ENCODE measurements around the gene SMARCA4.

SMARCA4 gene

DNA sequence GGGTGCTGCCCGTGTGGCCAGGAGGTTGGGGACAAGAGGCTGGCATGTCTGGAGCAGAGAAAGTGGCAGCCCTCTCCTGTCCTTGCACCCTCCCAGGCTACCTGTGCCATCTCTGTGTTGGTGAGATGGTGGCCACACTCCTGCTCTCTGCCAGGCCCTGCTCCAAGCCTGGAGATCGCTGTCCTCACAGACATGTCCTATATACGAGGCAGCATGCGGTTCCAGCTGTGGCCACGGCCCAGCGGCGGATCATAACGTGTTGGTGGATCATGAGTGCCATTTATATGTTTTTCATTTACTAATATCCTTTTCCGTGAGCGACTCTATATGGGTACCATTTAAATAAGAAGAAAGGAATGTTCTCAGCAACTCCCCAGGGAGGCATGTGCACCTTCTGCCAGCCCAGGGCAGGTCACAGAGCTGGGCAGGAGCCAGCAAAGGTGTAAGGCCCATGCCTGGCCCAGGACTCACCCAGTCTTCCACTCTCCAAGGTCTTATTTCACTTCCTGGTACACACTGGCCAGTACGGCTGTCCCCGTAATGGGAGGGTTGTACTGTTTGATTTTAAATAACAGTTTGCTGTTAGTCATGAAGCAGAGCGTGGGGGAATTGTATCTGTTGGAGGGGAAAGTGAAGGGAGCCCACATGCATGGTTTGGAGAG lies 81.3 kb downstream of the SMARCA4 start:
- Mint-ChIP-seq H3K4me3 (no peak overlapping the region), H3K4me1 (ENCODE audit: low read depth) (peaks cover 5% of the 10 kb centered on the region), H3K9me3 (ENCODE audit: low read depth) (no peaks in the 10 kb centered on the region), H3K36me3 (peaks cover 5% of the 10 kb centered on the region), H3K27ac (no peak overlapping the region), H3K27me3 (no peaks in the 10 kb centered on the region)

DNA sequence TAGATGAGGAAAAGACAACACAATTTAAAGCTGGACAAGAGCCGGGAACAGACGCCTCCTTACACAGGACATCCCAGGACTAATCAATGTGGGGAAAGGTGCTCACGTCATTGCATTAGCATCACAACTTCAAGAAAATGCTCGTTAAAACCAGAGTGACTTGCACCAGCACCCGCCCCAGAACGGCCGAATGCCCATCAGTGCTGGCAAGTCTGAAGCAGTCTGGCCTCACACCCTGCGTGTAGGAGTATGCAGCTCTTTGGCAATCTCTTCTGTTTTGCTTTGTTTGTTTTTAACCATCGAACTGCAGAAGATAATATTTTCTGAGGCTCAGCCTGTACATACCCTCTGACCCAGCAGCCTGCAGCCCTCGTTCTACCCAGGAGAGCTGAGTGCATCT lies 83.6 kb downstream of the SMARCA4 start:
- Mint-ChIP-seq H3K9me3 (ENCODE audit: low read depth) (no peaks in the 10 kb centered on the region), H3K4me3 (no peak overlapping the region), H3K4me1 (ENCODE audit: low read depth) (peaks cover 19% of the 10 kb centered on the region), H3K27me3 (no peaks in the 10 kb centered on the region), H3K36me3 (peaks cover 5% of the 10 kb centered on the region), H3K27ac (no peak overlapping the region)

GRCh38 chr19:11045536-11045935 lies 84.7 kb downstream of the SMARCA4 start:
- Mint-ChIP-seq H3K27ac (no peak overlapping the region), H3K9me3 (ENCODE audit: low read depth) (no peaks in the 10 kb centered on the region), H3K4me3 (no peak overlapping the region), H3K27me3 (no peaks in the 10 kb centered on the region), H3K36me3 (peaks cover 5% of the 10 kb centered on the region), H3K4me1 (ENCODE audit: low read depth) (peaks cover 29% of the 10 kb centered on the region)

- peaks cover 5% of the 10 kb centered on the region for H3K36me3 Mint-ChIP-seq
- no peaks in the 10 kb centered on the region for H3K9me3 Mint-ChIP-seq (ENCODE audit: low read depth)
- no peak overlapping the region for H3K4me3 Mint-ChIP-seq
- H3K4me1 Mint-ChIP-seq (ENCODE audit: low read depth) = peaks cover 33% of the 10 kb centered on the region
- H3K27me3 Mint-ChIP-seq = no peaks in the 10 kb centered on the region
- peak overlapping the region; percentile 3 for H3K27ac Mint-ChIP-seq
Observed at GRCh38 chr19:11046605-11047354, 86.0 kb downstream of the SMARCA4 start.

DNA sequence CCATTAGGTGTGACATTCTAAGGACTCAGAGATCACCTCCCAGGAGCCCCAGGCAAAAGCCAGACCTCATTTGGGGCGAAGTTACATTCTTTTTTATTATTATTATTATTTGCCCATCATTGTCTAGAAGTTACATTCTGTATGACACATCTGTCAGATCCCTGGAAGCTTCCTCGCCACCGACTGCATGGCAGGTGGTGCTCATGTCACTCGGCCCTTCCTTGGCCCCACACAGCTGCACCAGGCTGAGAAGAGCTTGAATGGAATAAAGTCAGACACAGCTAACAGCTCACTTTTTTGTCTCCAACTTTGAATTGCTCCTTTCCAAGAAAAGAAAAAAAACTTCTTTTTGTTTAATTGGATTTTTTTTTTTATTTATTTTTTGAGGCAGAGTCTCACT lies 87.0 kb downstream of the SMARCA4 start:
- Mint-ChIP-seq H3K27ac (peak overlapping the region; percentile 46), H3K36me3 (peaks cover 5% of the 10 kb centered on the region), H3K4me1 (ENCODE audit: low read depth) (peaks cover 38% of the 10 kb centered on the region), H3K9me3 (ENCODE audit: low read depth) (no peaks in the 10 kb centered on the region), H3K27me3 (no peaks in the 10 kb centered on the region), H3K4me3 (no peak overlapping the region)

DNA sequence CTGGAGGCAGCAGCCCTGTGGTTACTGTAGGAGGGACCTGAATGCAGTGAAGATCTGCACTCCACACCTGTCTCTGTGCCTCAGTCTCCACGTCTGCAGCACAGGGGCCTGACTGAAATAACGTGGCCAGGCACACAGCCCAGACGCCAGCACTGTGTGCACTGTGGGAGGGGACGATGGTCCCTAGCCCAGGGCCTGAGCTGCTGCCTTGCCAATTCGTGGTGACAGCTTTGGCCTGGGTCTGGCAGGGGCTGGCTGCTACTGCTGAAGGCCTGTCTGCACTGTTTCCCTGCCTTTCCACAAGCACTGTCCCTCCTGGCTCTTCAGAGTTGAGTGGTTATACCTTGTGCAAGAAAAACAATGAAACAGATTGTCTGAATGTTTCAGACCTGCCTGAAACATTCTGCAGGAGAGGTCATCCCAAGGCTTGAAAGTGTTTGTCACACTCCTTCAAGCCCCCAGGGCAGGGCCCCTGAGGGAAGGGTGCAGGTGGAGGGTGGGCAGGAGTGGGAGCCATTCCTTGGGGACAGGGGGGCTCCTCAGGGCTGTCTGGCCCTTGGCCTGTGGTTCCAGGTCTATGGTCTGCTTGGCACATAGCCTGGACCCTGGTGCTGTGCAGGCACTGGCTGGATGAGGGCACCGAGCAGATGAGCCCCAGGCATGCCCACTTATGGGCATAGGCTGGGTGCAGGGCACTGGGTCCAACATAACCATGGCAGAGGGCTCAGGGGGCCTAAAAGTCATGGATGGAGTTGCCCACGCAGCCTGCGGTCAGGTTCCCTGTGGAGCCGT lies 89.7 kb downstream of the SMARCA4 start:
- peaks cover 38% of the 10 kb centered on the region for H3K4me1 Mint-ChIP-seq (ENCODE audit: low read depth)
- no peak overlapping the region for H3K4me3 Mint-ChIP-seq
- H3K36me3 Mint-ChIP-seq = peaks cover 2% of the 10 kb centered on the region

GRCh38 chr19:11053817-11054195 lies 93.0 kb downstream of the SMARCA4 start:
- no peak overlapping the region for H3K4me3 Mint-ChIP-seq
- peaks cover 3% of the 10 kb centered on the region for H3K36me3 Mint-ChIP-seq
- no peaks in the 10 kb centered on the region for H3K9me3 Mint-ChIP-seq (ENCODE audit: low read depth)
- peaks cover 26% of the 10 kb centered on the region for H3K4me1 Mint-ChIP-seq (ENCODE audit: low read depth)
- no peaks in the 10 kb centered on the region for H3K27me3 Mint-ChIP-seq
- H3K27ac Mint-ChIP-seq = no peak overlapping the region

More for the DNA sequence above, 89.7 kb downstream of the SMARCA4 start:
- Mint-ChIP-seq H3K27ac (no peak overlapping the region), H3K9me3 (ENCODE audit: low read depth) (no peaks in the 10 kb centered on the region), H3K27me3 (no peaks in the 10 kb centered on the region)

- H3K9me3 Mint-ChIP-seq (ENCODE audit: low read depth) = no peaks in the 10 kb centered on the region
- H3K36me3 Mint-ChIP-seq = peaks cover 3% of the 10 kb centered on the region
- H3K4me3 Mint-ChIP-seq = no peak overlapping the region
- no peaks in the 10 kb centered on the region for H3K27me3 Mint-ChIP-seq
- peaks cover 22% of the 10 kb centered on the region for H3K4me1 Mint-ChIP-seq (ENCODE audit: low read depth)
- no peak overlapping the region for H3K27ac Mint-ChIP-seq
Observed at GRCh38 chr19:11054200-11054599, 93.4 kb downstream of the SMARCA4 start.

GRCh38 chr19:11054628-11055027 lies 93.8 kb downstream of the SMARCA4 start:
- H3K36me3 Mint-ChIP-seq = peaks cover 3% of the 10 kb centered on the region
- no peak overlapping the region for H3K27ac Mint-ChIP-seq
- H3K27me3 Mint-ChIP-seq = no peaks in the 10 kb centered on the region
- H3K4me1 Mint-ChIP-seq (ENCODE audit: low read depth) = peaks cover 18% of the 10 kb centered on the region
- H3K9me3 Mint-ChIP-seq (ENCODE audit: low read depth) = no peaks in the 10 kb centered on the region
- no peak overlapping the region for H3K4me3 Mint-ChIP-seq

- peaks cover 5% of the 10 kb centered on the region for H3K36me3 Mint-ChIP-seq
- no peaks in the 10 kb centered on the region for H3K4me1 Mint-ChIP-seq (ENCODE audit: low read depth)
- no peak overlapping the region for H3K27ac Mint-ChIP-seq
- no peaks in the 10 kb centered on the region for H3K27me3 Mint-ChIP-seq
- H3K4me3 Mint-ChIP-seq = no peak overlapping the region
- H3K9me3 Mint-ChIP-seq (ENCODE audit: low read depth) = no peaks in the 10 kb centered on the region
Observed at GRCh38 chr19:11058246-11059030, 97.6 kb downstream of the SMARCA4 start.

- peaks cover 5% of the 10 kb centered on the region for H3K36me3 Mint-ChIP-seq
- no peaks in the 10 kb centered on the region for H3K9me3 Mint-ChIP-seq (ENCODE audit: low read depth)
- H3K4me3 Mint-ChIP-seq = no peak overlapping the region
- H3K4me1 Mint-ChIP-seq (ENCODE audit: low read depth) = no peaks in the 10 kb centered on the region
- H3K27me3 Mint-ChIP-seq = no peaks in the 10 kb centered on the region
- H3K27ac Mint-ChIP-seq = no peak overlapping the region
Observed at GRCh38 chr19:11059511-11060358, 98.9 kb downstream of the SMARCA4 start.

DNA sequence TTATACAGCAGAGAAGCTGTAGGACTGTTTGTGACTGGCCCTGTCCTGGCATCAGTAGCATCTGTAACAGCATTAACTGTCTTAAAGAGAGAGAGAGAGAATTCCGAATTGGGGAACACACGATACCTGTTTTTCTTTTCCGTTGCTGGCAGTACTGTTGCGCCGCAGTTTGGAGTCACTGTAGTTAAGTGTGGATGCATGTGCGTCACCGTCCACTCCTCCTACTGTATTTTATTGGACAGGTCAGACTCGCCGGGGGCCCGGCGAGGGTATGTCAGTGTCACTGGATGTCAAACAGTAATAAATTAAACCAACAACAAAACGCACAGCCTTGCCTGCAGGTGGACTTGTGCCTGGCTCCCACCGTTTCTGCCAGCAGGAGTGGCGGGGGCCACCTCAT lies 101.1 kb downstream of the SMARCA4 start:
- no peaks in the 10 kb centered on the region for H3K4me1 Mint-ChIP-seq (ENCODE audit: low read depth)
- peaks cover 2% of the 10 kb centered on the region for H3K36me3 Mint-ChIP-seq
- H3K27ac Mint-ChIP-seq = no peak overlapping the region
- no peaks in the 10 kb centered on the region for H3K27me3 Mint-ChIP-seq
- H3K4me3 Mint-ChIP-seq = no peak overlapping the region
- H3K9me3 Mint-ChIP-seq (ENCODE audit: low read depth) = no peaks in the 10 kb centered on the region

DNA sequence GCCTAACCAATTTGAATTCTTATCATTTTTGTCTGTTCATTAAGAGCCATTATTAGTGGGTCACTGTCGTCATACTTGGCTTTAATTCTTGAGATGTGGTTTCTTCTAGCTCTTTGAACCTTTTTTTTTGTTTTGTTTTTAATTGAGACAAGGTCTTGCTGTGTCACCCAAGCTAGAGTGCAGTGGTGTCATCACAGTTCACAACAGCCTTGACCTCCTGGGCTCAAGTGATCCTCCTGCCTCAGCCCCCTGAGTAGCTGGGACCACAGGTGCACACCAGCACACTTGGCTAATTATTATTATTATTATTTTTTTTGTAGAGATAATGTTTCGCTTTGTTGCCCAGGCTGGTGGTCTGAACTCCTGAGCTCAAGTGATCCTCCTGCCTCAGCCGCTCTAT lies 102.6 kb downstream of the SMARCA4 start:
- Mint-ChIP-seq H3K27ac (peak overlapping the region; percentile 16), H3K9me3 (ENCODE audit: low read depth) (no peaks in the 10 kb centered on the region), H3K4me1 (ENCODE audit: low read depth) (no peaks in the 10 kb centered on the region), H3K27me3 (no peaks in the 10 kb centered on the region), H3K36me3 (peaks cover 4% of the 10 kb centered on the region), H3K4me3 (no peak overlapping the region)

- Mint-ChIP-seq H3K4me3 (no peak overlapping the region), H3K4me1 (ENCODE audit: low read depth) (no peaks in the 10 kb centered on the region), H3K27me3 (no peaks in the 10 kb centered on the region), H3K27ac (no peak overlapping the region), H3K36me3 (peaks cover 4% of the 10 kb centered on the region), H3K9me3 (ENCODE audit: low read depth) (no peaks in the 10 kb centered on the region)
Observed at GRCh38 chr19:11064831-11065303, 104.0 kb downstream of the SMARCA4 start.

Measured in activated naive CD8-positive, alpha-beta T cell (primary cell).